Osteoblast (primary cell): Measurements from ENCODE around the gene MIF. TPM values are rescaled to one million over a fixed set of nuclear protein-coding genes. Genes with fewer than 3 reads are reported as not detected.
"Not testable (repeated sequence)": the region's sequence is repeated elsewhere in the genome, so short reads cannot be mapped to it uniquely, and the experiment has no call there.

ENCODE experiments used
- DNase-seq: peaks from one replicate; pipeline ENCODE4 v3.0.0; 2011; ENCODE audit warnings: low spot score, mixed read lengths; ENCODE audit not compliant: insufficient read length; ENCODE audit errors: missing footprints
- H2AFZ ChIP-seq: 2 replicates; pipeline ENCODE4 v1.6.0; 2011; ENCODE audit warnings: mild to moderate bottlenecking, low read length
- H3K27ac ChIP-seq: 2 replicates; pipeline ENCODE4 v1.5.1; 2011; ENCODE audit warnings: mild to moderate bottlenecking, low read depth, low read length, moderate library complexity
- H3K27me3 ChIP-seq: 2 replicates; pipeline ENCODE4 v1.6.0; 2012; ENCODE audit warnings: mild to moderate bottlenecking, control low read depth, inconsistent platforms, low read length, moderate library complexity; ENCODE audit not compliant: insufficient read depth
- H3K36me3 ChIP-seq: 2 replicates; pipeline ENCODE4 v1.5.1; 2011; ENCODE audit warnings: mild to moderate bottlenecking, low read length, control low read depth, moderate library complexity; ENCODE audit not compliant: insufficient read depth
- H3K4me1 ChIP-seq: 2 replicates; pipeline ENCODE4 v1.5.1; 2011; ENCODE audit warnings: mild to moderate bottlenecking, low read length, control low read depth, moderate library complexity; ENCODE audit not compliant: insufficient read depth
- H3K4me2 ChIP-seq: 2 replicates; pipeline ENCODE4 v1.6.0; 2011; ENCODE audit warnings: mild to moderate bottlenecking, low read length; ENCODE audit not compliant: insufficient read depth
- H3K4me3 ChIP-seq: fragments of 200-600 bp; sonication (generic); 3 replicates; pipeline ENCODE4 v1.5.1; 2012; ENCODE audit warnings: mild to moderate bottlenecking, low read length, inconsistent platforms; ENCODE audit not compliant: insufficient read depth
- H3K79me2 ChIP-seq: 2 replicates; pipeline ENCODE4 v1.6.0; 2012; ENCODE audit warnings: mild to moderate bottlenecking, low read length, control low read depth, inconsistent platforms; ENCODE audit not compliant: insufficient read depth
- H3K9me3 ChIP-seq: 2 replicates; pipeline ENCODE4 v1.5.1; 2011; ENCODE audit warnings: low read depth, low read length, control low read depth
- H4K20me1 ChIP-seq: 2 replicates; pipeline ENCODE4 v1.6.0; 2012; ENCODE audit warnings: mild to moderate bottlenecking, low read length, control low read depth; ENCODE audit not compliant: insufficient read depth
- total RNA-seq: library from RNA; depleted of rRNA; stranded (reverse); fragments of >200 nt; gene quantifications from 2 replicates; pipeline ENCODE4 v1.2.3, GENCODE V29; 2012
- TF ChIP-seq, protein P1 (sequence below): IDR thresholded peaks from 2 replicates; pipeline ENCODE4 v1.5.1; 2011; ENCODE audit warnings: mild to moderate bottlenecking, low read depth, low read length, moderate library complexity; ENCODE audit errors: extremely low read depth

MIF gene
- total RNA-seq, 1 donor = 131 TPM

DNA sequence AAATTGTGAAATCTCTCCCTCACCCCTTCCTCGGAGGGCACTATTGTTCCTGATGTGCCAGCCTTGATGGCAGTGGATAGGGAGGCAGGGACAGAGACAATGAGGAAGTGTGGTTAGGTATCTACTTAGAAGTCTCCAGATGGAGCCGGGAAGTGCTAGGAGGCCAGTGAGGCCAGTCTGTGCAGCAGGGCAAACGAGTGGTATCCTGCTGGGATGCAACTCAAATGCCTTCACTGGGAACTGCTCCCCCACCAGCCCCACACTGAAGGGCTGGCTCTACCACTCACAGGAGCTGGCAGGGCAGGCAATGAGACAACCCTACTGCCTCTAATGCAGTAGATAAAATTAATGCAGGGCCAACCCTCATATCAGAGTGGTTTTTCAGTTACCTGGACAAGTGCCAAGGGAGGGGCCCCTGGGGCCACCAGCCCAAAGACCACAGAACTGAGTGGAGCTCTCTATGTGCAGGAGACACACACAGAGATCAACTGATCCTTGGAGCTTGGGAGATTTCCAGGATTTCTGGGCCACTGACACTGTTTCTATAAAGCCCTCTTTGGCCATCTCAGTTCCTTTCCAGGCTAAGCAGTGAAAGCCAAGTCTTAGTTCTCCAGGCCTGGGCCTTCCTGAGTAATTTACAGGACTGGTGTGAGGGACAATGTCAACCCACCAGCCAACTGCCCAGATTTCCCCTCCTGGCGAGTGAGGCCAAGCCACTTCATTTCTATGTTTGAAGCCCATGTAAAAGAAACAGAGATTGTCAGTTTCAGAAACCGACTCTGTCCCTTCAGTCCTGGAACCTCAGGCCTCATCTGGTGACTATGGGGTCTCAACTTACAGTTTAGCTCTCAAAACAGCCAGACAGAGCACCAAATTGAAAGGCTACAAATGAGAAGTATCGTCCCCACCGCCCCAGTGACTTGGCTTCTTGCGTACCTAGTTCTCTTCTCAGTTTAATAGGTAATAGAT lies 4.1 kb downstream of the MIF start:
- Histone ChIP-seq H3K79me2 (peaks cover 22% of the 10 kb centered on the region), H3K4me2 (no peak overlapping the region), H3K9me3 (no peaks in the 10 kb centered on the region), H3K36me3 (peaks cover 15% of the 10 kb centered on the region), H3K27me3 (no peaks in the 10 kb centered on the region), H3K4me3 (no peak overlapping the region), H3K4me1 (peaks cover 11% of the 10 kb centered on the region), H2AFZ (no peak overlapping the region), H3K27ac (no peak overlapping the region), H4K20me1 (peaks cover 16% of the 10 kb centered on the region)
- DNase-seq = peak; percentile 57
- TF ChIP-seq, protein P1, sequence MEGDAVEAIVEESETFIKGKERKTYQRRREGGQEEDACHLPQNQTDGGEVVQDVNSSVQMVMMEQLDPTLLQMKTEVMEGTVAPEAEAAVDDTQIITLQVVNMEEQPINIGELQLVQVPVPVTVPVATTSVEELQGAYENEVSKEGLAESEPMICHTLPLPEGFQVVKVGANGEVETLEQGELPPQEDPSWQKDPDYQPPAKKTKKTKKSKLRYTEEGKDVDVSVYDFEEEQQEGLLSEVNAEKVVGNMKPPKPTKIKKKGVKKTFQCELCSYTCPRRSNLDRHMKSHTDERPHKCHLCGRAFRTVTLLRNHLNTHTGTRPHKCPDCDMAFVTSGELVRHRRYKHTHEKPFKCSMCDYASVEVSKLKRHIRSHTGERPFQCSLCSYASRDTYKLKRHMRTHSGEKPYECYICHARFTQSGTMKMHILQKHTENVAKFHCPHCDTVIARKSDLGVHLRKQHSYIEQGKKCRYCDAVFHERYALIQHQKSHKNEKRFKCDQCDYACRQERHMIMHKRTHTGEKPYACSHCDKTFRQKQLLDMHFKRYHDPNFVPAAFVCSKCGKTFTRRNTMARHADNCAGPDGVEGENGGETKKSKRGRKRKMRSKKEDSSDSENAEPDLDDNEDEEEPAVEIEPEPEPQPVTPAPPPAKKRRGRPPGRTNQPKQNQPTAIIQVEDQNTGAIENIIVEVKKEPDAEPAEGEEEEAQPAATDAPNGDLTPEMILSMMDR = no peak

GRCh38 chr22:23899042-23899745 lies 5.0 kb downstream of the MIF start:
- Histone ChIP-seq H3K79me2 (peaks cover 22% of the 10 kb centered on the region), H3K27ac (no peak overlapping the region), H2AFZ (no peak overlapping the region), H3K9me3 (no peaks in the 10 kb centered on the region), H3K4me2 (no peak overlapping the region), H3K4me3 (no peak overlapping the region), H3K4me1 (peaks cover 8% of the 10 kb centered on the region), H4K20me1 (peaks cover 16% of the 10 kb centered on the region), H3K27me3 (no peaks in the 10 kb centered on the region), H3K36me3 (peaks cover 15% of the 10 kb centered on the region)
- TF ChIP-seq, protein P1 = no peak
- DNase-seq = peak; percentile 8

DNA sequence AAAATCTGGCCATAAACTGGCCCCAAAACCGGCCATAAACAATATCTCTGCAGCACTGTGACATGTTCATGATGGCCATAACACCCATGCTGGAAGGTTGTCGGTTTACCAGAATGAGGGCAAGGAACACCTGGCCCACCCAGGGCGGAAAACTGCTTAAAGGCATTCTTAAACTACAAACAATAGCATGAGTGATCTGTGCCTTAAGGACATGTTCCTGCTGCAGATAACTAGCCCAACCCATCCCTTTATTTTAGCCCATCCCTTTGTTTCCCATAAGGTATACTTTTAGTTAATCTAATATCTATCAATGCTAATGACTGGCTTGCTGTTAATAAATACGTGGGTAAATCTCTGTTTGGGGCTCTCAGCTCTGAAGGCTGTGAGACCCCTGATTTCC lies 6.0 kb downstream of the MIF start:
- H3K4me3 ChIP-seq, H2AFZ ChIP-seq, H3K4me2 ChIP-seq, DNase-seq, H3K4me1 ChIP-seq, H3K27me3 ChIP-seq, H3K27ac ChIP-seq, H3K9me3 ChIP-seq: not testable (repeated sequence)
- H3K36me3 ChIP-seq = peaks cover 15% of the 10 kb centered on the region
- H3K79me2 ChIP-seq = peaks cover 15% of the 10 kb centered on the region
- peaks cover 12% of the 10 kb centered on the region for H4K20me1 ChIP-seq

- no peak for DNase-seq
Measured at GRCh38 chr22:23901600-23901999, 7.4 kb downstream of the MIF start.

More at GRCh38 chr22:23901600-23901999, 7.4 kb downstream of the MIF start:
- H3K79me2 ChIP-seq = peaks cover 1% of the 10 kb centered on the region
- TF ChIP-seq, protein P1 = no peak
- H4K20me1 ChIP-seq = peaks cover 2% of the 10 kb centered on the region
- H3K4me3 ChIP-seq = no peak overlapping the region
- H3K4me2 ChIP-seq = no peak overlapping the region
- no peak overlapping the region for H2AFZ ChIP-seq
- no peaks in the 10 kb centered on the region for H3K9me3 ChIP-seq
- no peaks in the 10 kb centered on the region for H3K27me3 ChIP-seq
- H3K36me3 ChIP-seq = peaks cover 8% of the 10 kb centered on the region
- no peak overlapping the region for H3K27ac ChIP-seq
- H3K4me1 ChIP-seq = no peaks in the 10 kb centered on the region
